Omental fat pad (tissue), 4 donors: ENCODE results near the gene JADE3. TPM values are rescaled to one million over a fixed set of nuclear protein-coding genes. Genes with fewer than 3 reads are reported as not detected.

ENCODE experiments used
- ATAC-seq: fragments of 150-250 bp; one replicate; pipeline ENCODE4 v1.9.1; 2016; ENCODE audit warnings: mild to moderate bottlenecking, moderate library complexity; ENCODE audit not compliant: low FRiP score
- DNase-seq: peaks from one replicate; pipeline ENCODE4 v3.0.0-alpha.2; 2019; ENCODE audit warnings: low spot score
- total RNA-seq, 4 donors: library from RNA; depleted of rRNA; stranded (reverse); fragments of >200 nt; gene quantifications; one replicate each; pipeline ENCODE4 v1.1.0, GENCODE V29; 2016
- TF ChIP-seq, protein P1 (sequence below), 3 donors: fragments of 450-650 bp; IDR thresholded peaks; one replicate each; pipeline ENCODE4 v1.5.1; 2016 to 2017; ENCODE audit warnings: antibody characterized with exemption in 3 of 3, mild to moderate bottlenecking in 3 of 3, moderate library complexity in 2 of 3

Gene JADE3
- total RNA-seq, 4 donors from 2014 or later = 3.9 to 6.6 (median 5.4) TPM

GRCh38 chrX:46882266-46882665, 30.0 kb upstream of the JADE3 start:
- DNase-seq (no peak), ATAC-seq (no peak)
- TF ChIP-seq, protein P1, sequence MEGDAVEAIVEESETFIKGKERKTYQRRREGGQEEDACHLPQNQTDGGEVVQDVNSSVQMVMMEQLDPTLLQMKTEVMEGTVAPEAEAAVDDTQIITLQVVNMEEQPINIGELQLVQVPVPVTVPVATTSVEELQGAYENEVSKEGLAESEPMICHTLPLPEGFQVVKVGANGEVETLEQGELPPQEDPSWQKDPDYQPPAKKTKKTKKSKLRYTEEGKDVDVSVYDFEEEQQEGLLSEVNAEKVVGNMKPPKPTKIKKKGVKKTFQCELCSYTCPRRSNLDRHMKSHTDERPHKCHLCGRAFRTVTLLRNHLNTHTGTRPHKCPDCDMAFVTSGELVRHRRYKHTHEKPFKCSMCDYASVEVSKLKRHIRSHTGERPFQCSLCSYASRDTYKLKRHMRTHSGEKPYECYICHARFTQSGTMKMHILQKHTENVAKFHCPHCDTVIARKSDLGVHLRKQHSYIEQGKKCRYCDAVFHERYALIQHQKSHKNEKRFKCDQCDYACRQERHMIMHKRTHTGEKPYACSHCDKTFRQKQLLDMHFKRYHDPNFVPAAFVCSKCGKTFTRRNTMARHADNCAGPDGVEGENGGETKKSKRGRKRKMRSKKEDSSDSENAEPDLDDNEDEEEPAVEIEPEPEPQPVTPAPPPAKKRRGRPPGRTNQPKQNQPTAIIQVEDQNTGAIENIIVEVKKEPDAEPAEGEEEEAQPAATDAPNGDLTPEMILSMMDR (IDR thresholded peaks at IDR 0.05) = no peak

DNA sequence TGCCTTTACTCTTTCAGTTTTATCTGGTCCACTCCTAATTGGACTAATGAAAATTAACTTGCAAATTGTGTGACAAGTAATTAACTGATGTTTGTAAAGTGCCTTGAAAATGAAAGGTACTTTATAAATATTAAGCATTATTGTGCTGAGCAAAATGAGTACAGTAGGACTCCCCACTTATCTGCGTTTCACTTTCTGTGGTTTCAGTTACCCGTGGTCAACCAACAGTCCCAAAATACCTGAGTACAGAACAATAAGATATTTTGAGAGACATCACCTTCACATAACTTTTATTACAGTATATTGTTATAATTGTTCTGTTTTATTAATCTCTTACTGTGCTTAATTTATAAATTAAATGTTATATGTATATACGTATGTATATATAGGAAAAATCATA, 27.4 kb upstream of the JADE3 start:
- ATAC-seq (no peak), DNase-seq (no peak)
- TF ChIP-seq, protein P1 (IDR thresholded peaks at IDR 0.05) = no peak

- ATAC-seq (no peak), DNase-seq (no peak)
- TF ChIP-seq, protein P1 (IDR thresholded peaks at IDR 0.05) = no peak
Measured at GRCh38 chrX:46898207-46898606, 14.0 kb upstream of the JADE3 start.

- TF ChIP-seq, protein P1 (IDR thresholded peaks at IDR 0.05) = peak in 1 of 3 donors; percentile 10
- ATAC-seq (peak; percentile 97), DNase-seq (peak; percentile 27)
Measured at GRCh38 chrX:46903458-46904242, 8.6 kb upstream of the JADE3 start.

GRCh38 chrX:46904626-46905025, 7.6 kb upstream of the JADE3 start:
- TF ChIP-seq, protein P1 (IDR thresholded peaks at IDR 0.05) = no peak
- DNase-seq = no peak
- ATAC-seq = no peak

DNA sequence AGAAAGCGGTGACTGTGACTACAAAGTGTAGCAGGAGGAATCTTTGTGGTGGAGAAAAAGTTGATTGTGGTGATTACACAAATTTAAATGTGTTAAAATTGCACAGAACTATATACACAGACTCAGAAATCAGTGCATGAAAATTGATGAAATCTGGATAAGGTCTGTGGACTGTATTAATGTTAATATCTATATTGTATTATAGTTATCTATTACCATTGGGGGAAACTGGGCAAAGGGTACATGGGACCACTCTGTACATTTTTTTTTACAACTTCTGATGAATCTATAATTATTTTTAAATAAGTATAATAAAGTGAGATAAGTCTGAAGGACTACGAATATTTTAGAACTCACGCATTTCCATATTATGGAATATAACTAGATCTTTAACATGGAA, 1.8 kb upstream of the JADE3 start:
- DNase-seq (no peak), ATAC-seq (no peak)
- TF ChIP-seq, protein P1 (IDR thresholded peaks at IDR 0.05) = no peak
